GM12891 (cell line): ENCODE data around the gene CCDC159.
A peak's percentile ranks its signal among the peaks of the same experiment; 100 is the strongest.

ENCODE experiments used
- DNase-seq: peaks from one replicate; pipeline ENCODE4 v3.0.0; 2011; ENCODE audit warnings: low spot score; ENCODE audit not compliant: insufficient read length
- FAIRE-seq: peaks from 2 replicates; lab custom pipeline; 2011; peaks lifted over from hg19 to GRCh38; lab: Jason Lieb, UNC
- PAX5 ChIP-seq: IDR thresholded peaks from 2 replicates; pipeline ENCODE4 v1.6.1; 2011; ENCODE audit warnings: low read length, moderate library complexity, mild to moderate bottlenecking; ENCODE audit not compliant: insufficient read depth, severe bottlenecking
- POLR2A ChIP-seq: IDR thresholded peaks from 2 replicates; pipeline ENCODE4 v1.6.1; 2011; ENCODE audit warnings: low read depth, low read length, control low read depth
- POLR2AphosphoS5 ChIP-seq: IDR thresholded peaks from 2 replicates; pipeline ENCODE4 v1.6.1; 2011; ENCODE audit warnings: low read depth, low read length, control low read depth
- POU2F2 ChIP-seq: IDR thresholded peaks from 2 replicates; pipeline ENCODE4 v1.6.1; 2011; ENCODE audit warnings: low read depth, mild to moderate bottlenecking, control low read depth, low read length, moderate library complexity
- SPI1 ChIP-seq: IDR thresholded peaks from 2 replicates; pipeline ENCODE4 v1.6.1; 2011; ENCODE audit warnings: low read depth, low read length, control low read depth
- TAF1 ChIP-seq: IDR thresholded peaks from 2 replicates; pipeline ENCODE4 v1.6.1; 2011; ENCODE audit warnings: low read depth, low read length, control low read depth

Gene CCDC159

GRCh38 chr19:11355160-11356073 lies 9.1 kb downstream of the CCDC159 start, which contains the start of gene PLPPR2:
Gene PLPPR2, plus strand, starts transcription at chr19:11355432. Its CDS starts 2,242 bp downstream, at chr19:11357674.
- TF ChIP-seq POU2F2 (peak; percentile 49; the same call in 1 of the 2 replicates), POLR2AphosphoS5 (no peak)
- FAIRE-seq, result peak; percentile 86
- peak; percentile 66 for DNase-seq

DNA sequence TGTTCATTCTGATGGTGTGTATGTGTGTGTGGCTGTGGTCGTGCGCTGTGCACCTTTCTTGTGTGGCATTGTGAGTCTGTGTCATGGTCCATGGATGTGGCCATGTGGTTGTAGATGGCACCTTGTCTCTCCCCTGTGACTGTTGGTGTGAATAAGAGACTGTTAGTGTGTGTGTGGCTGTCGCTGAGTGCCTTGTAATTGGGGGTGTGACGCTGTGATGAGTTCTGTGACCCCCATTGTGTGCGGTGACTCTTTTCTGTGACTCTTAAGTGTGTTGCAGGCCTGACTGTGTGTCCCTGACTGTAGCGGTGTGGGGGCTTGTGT lies 9.7 kb downstream of the CCDC159 start:
- FAIRE-seq (no peak), DNase-seq (no peak)
- no peak for TF ChIP-seq POU2F2
- no peak for TF ChIP-seq TAF1
- TF ChIP-seq SPI1, result no peak
- TF ChIP-seq POLR2A, result no peak
- no peak for TF ChIP-seq PAX5
- no peak for TF ChIP-seq POLR2AphosphoS5

DNA sequence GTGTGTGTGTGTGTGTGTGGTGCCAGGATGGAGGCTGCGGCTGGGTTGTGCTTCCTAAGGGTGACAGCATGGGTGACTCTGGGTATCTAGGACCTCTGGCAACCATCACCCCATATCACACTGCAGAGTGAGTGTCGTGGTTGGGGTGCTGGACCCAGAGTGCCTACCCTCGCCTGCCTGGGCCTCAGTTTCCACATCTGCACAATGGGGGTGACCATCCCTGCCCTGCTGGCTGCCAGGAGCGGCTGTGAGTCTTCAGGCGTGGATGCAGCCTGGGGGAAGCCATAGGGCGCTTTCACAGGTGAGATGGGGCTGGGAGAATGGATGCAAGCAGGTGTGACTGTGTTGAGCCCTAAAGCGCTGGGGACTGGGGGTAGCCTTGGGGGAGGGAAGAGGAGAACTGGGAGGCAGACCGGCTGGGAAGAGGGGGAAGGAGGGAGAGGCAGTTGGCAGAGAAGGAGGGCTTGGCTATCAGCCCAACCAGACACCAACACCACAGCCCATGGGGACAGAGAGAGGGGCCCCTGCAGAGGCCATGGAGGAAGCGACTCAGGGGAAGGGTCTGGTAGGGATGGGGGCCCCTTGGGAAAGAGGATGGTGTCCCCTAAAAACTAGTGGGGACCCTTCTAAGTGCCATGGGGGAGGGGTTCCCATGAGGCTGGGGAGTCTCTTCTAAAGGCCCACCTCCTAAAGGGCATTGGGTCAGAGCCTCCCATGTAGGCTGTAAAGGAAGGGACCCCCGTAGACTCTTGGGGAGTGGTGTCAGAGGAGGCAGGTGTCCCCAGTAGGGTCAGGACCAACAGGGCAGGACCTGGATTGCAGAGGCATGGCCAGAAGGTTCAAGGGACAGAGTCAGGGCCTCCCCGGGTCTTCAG lies 10.6 kb downstream of the CCDC159 start:
- no peak for DNase-seq
- FAIRE-seq, result no peak
- TF ChIP-seq SPI1 (no peak), POLR2AphosphoS5 (no peak), POU2F2 (no peak), POLR2A (no peak), PAX5 (no peak), TAF1 (no peak)

- no peak for TF ChIP-seq POLR2AphosphoS5
- TF ChIP-seq POU2F2, result no peak
- TF ChIP-seq PAX5, result no peak
- no peak for TF ChIP-seq SPI1
- no peak for TF ChIP-seq POLR2A
- no peak for TF ChIP-seq TAF1
- no peak for DNase-seq
- no peak for FAIRE-seq
These were observed 13.1 kb downstream of the CCDC159 start for GRCh38 chr19:11359421-11359820.

GRCh38 chr19:11361037-11361770 lies 14.9 kb downstream of the CCDC159 start:
- TF ChIP-seq POLR2AphosphoS5 (no peak), POLR2A (no peak), TAF1 (no peak), POU2F2 (no peak), PAX5 (no peak)
- DNase-seq, result no peak
- FAIRE-seq, result peak; percentile 5

DNA sequence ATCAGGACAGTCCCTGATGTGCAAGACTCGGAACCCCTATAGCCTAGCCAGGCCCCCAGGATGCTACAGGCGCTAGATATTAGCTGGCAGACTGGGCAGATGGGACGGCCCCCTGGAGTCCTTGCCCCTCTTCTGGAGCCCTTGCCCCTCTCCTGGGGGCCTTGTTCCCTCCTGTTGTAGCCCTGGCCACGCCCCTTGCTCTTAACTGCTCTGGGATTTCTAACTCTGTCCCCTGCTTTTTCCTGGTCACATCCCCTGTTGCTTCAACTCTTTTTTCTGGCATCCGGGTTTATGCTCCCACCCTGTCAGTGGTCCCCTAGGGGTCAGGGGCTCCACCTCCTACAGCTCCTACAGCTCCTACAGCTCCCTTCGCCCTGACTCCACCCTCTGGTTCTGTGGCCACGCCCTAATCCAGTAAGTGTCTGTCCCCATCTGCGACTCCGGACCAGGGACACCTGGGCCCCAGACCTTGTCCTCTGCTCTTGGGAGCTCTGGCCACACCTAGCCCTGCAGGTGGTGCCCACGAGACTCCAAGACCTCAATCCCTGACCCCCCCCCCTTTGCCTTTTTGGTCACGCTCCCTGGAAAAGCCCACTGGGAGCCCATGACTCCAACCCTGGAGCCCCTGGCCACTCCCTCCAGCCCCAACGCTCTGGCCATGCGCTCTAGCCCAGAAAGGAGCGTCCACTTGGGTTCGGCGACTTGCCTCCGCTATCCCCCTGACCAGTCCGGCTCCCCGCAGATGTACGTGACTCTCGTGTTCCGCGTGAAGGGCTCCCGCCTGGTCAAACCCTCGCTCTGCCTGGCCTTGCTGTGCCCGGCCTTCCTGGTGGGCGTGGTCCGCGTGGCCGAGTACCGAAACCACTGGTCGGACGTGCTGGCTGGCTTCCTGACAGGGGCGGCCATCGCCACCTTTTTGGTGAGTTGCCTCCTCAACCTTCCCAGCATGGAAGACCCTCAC lies 15.7 kb downstream of the CCDC159 start:
- TF ChIP-seq POLR2AphosphoS5, result no peak
- no peak for TF ChIP-seq PAX5
- no peak for TF ChIP-seq TAF1
- TF ChIP-seq POLR2A, result no peak
- TF ChIP-seq SPI1, result no peak
- TF ChIP-seq POU2F2, result no peak
- DNase-seq, result no peak
- no peak for FAIRE-seq

GRCh38 chr19:11363881-11364280 lies 17.6 kb downstream of the CCDC159 start:
- FAIRE-seq (no peak), DNase-seq (no peak)
- TF ChIP-seq SPI1, result no peak
- TF ChIP-seq POLR2AphosphoS5, result no peak
- no peak for TF ChIP-seq POU2F2
- no peak for TF ChIP-seq TAF1
- TF ChIP-seq PAX5, result no peak
- TF ChIP-seq POLR2A, result no peak

DNA sequence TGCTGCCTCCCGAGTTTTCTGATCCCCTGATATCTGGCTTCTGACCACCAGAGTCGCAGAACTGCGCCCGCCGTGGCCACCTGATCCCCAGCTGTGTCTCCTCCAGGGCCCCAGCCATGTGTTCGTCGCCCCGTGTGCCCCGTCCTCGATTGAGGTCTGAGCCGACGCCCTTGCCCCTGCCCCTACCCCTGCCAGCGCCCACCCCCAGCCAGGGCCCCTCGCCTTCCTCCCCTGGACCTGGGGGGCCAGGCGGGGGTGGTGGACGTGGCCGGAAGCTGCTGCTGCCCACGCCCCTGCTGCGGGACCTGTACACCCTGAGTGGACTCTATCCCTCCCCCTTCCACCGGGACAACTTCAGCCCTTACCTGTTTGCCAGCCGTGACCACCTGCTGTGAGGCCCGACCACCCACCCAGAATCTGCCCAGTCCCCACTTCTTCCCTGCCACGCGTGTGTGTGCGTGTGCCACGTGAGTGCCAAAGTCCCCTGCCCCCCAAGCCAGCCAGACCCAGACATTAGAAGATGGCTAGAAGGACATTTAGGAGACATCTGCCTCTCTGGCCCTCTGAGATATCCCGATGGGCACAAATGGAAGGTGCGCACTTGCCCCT lies 18.1 kb downstream of the CCDC159 start:
- FAIRE-seq (no peak), DNase-seq (no peak)
- TF ChIP-seq POLR2AphosphoS5 (no peak), POU2F2 (no peak), TAF1 (no peak), PAX5 (no peak), SPI1 (no peak), POLR2A (no peak)
